Posterior vena cava (tissue), 2 donors: ENCODE results near the gene CPA2. TPM values are rescaled to one million over a fixed set of nuclear protein-coding genes. Genes with fewer than 3 reads are reported as not detected.
"Not testable (repeated sequence)": the region's sequence is repeated elsewhere in the genome, so short reads cannot be mapped to it uniquely, and the experiment has no call there.

ENCODE experiments used
- DNase-seq: peaks from one replicate; pipeline ENCODE4 v3.0.0-alpha.2; 2020; ENCODE audit warnings: low spot score
- intact Hi-C, 2 donors: fragments of 100-400 bp; cut with DNase I; formaldehyde crosslinking; loops; one replicate each; pipeline versions ENCODE4 v1.14.1 to v1.14.2; 2022 to 2023
- total RNA-seq, 2 donors: library from RNA; stranded (reverse); fragmentation: NEBNext Ultra II Directional; extraction: Animal tissue kit (Norgen Biotek cat#: 25700); gene quantifications; one replicate each; pipeline ENCODE4 v1.2.1, GENCODE V29; 2021
- donor health status: DM: yes; HTN: yes; CAD: no.
- donor health status: DM: yes; HTN: yes; CAD: no.

Gene CPA2
- total RNA-seq, 2 donors from 2014 or later, result 0.67 TPM; not detected in 1

DNA sequence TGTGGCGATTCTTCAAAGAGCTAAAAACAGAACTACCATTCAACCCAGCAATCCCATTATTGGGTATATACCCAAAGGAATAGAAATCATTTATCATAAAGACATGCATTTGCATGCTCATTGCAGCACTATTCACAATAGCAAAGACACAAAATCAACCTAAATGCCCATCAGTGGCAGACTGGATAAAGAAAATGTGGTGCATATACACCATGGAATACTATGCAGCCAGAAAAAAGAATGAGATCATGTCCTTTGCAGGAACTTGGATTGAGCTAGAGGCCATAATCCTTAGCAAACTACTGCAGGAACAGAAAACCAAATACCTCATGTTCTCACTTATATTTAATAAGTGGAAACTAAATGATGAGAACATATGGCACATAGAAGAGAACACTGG is 20.2 kb upstream of the CPA2 start:
- DNase-seq, intact Hi-C loops: not testable (repeated sequence)

DNA sequence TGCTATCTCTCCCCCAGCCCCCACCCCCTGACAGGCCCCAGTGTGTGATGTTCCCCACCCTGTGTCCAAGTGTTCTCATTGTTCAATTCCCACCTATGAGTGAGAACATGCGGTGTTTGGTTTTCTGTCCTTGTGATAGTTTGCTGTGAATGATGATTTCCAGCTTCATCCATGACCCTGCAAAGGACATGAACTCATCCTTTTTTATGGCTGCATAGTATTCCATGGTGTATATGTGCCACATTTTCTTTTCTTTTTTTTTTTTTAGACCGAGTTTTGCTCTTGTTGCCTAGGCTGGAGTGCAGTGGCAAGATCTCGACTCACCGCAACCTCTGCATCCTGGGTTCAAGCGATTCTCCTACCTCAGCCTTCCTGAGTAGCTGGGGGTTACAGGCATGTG is 17.8 kb upstream of the CPA2 start:
- intact Hi-C loops, DNase-seq: not testable (repeated sequence)

DNA sequence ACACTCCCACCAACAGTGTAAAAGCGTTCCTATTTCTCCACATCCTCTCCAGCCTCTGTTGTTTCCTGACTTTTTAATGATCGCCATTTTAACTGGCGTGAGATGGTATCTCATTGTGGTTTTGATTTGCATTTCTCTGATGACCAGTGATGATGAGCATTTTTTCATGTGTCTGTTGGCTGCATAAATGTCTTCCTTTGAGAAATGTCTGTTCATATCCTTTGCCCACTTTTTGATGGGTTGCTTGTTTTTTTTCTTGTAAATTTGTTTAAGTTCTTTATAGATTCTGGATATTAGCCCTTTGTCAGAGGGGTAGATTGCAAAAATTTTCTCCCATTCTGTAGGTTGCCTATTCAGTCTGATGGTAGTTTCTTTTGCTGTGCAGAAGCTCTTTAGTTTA is 17.0 kb upstream of the CPA2 start:
- intact Hi-C loops, DNase-seq: not testable (repeated sequence)

DNA sequence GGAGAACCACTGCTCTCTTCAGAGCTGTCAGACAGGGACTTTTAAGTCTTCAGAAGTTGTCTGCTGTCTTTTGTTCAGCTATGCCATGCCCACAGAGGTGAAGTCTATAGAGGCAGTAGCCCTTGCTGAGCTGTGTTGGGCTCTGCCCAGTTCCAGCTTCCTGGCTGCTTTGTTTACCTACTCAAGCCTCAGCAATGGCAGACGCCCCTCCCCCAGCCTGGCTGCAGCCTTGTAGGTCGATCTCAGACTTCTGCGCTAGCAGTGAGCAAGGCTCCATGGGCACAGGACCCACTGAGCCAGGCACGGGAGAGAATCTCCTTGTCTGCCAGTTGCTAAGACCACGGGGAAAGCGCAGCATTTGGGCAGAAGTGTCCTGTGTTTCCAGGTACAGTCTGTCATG is 12.1 kb upstream of the CPA2 start:
- no peak for DNase-seq
- intact Hi-C loops, result no loop called here

GRCh38 chr7:130256704-130257103 is 10.0 kb upstream of the CPA2 start:
- intact Hi-C loops, result no loop called here
- DNase-seq, result no peak

DNA sequence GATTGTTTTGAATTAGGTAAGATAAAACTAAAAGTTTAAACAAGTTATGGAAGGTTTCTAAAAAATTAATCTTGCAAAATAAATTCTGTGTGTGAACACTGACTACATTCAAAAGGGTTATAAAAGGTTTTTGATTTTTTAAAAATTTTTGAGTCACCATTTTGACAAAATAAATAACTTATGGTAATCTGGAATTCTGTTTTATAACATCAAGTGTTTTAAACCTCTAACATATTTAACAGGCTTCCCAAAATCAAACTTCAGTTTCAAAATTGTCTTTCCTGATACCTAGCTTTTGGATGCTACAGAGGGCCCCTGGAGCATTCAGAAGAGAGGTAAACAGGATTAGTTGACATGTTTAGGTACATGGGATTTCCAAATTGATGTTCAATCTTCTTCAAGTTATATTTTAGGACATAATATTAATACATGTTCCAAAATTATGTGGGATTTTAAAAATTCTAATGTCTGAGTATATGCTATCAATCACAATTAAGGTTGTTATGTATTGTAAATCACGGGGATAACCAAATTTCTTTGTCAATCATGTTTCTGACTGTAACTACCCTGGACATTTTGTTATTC is 8.1 kb upstream of the CPA2 start:
- DNase-seq, result no peak

DNA sequence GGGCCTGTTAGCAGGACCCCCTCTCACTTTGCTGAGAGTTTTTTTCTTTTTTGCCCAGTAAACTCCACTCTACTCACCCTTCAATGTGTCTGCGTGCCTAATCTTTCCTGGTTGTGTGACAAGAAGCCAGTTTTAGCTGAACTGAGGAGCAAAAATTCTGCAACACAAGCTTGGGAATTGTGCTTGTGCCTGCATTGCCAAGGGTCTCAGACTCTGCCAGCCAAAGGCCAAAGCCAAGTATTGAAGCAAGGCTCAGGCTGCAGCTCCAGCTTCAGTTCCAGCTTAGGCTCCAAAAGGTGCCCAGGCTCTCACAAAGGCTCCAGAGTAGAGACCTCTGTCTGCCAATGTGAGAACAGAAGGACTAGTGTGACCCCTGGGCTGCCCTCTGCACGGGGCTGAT is 4.2 kb upstream of the CPA2 start:
- no peak for DNase-seq
- intact Hi-C loops, result loop anchor here in 1 of 2 donors (5.0 kb wide), 1 partner anchor 315 kb away; no protein-coding TSS in a partner anchor

More for the DNA sequence above, 8.1 kb upstream of the CPA2 start:
- intact Hi-C loops, result loop anchor here in 1 of 2 donors (2.0 kb wide), 1 partner anchor 64 kb away; no protein-coding TSS in a partner anchor

DNA sequence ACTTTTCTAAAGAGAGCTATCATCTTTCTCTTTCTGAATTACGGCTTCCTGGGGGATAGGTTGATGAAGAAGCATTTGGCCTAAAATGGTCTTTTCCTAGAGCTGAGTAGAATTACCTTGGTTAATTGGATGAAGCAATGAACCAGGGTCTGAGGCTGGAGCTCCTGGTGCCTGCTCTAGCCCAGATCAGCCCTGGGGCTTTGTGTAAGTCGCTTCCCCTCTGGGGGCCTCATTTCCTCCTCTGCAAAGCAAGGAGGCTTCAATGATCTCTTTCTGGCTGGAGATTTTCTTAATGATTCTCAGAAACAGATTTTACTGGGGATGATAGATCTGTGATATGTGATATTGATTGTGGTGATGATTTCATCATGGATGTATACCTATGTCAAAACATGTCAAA is 3.5 kb upstream of the CPA2 start:
- DNase-seq, result no peak
- intact Hi-C loops, result loop anchor here in 1 of 2 donors (5.0 kb wide), 1 partner anchor 314 kb away; no protein-coding TSS in a partner anchor

GRCh38 chr7:130266961-130267321 is 278 bp downstream of the CPA2 start:
- DNase-seq, result no peak
- intact Hi-C loops, result no loop called here

DNA sequence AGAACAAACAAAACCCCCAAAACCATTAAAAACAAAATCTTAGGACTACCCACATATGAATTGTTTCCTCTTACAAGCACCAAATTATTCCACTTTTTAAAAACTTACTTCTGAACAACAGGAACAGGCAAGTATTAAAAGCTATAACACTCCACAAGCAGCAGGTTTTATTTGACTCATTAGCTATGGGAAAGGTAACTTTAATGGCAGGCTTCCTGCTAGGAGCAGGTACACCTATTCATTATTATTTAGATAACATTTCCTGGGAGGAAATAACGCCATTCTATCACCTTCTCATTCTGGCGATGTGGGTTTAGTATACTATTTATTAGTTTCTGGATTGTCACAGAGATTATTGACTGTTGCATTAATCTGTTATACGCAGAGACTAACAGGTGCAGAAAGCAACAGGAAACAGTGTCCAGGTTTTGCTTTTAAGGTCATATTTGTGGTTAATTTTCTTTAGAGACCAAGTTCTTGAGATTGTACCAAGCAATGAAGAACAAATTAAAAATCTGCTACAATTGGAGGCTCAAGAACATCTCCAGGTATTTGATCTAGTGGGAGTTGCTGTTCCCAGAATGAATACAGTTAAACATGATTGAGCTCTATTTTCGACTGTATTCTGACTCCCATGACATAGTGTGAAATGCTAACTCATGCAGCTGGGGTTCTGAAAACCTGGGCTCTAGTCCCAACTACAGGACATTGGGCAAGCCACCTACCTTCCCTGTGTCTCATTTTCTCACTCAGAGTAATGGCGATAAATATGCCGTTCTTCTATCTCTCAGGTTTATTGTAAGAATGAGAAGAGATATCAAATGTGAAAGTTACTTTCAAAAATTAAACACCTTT is 2.0 kb downstream of the CPA2 start:
- intact Hi-C loops, result no loop called here
- no peak for DNase-seq

GRCh38 chr7:130269318-130269694 is 2.6 kb downstream of the CPA2 start:
- intact Hi-C loops, result no loop called here

GRCh38 chr7:130270947-130271800 is 4.5 kb downstream of the CPA2 start:
- intact Hi-C loops, result loop anchor here in 1 of 2 donors (10.0 kb wide), 1 partner anchor 224 kb away; the partner anchor contains the start of gene MEST
- no peak for DNase-seq

More at GRCh38 chr7:130269318-130269694, 2.6 kb downstream of the CPA2 start:
- DNase-seq, result no peak

GRCh38 chr7:130272381-130273080 is 5.9 kb downstream of the CPA2 start:
- DNase-seq, result no peak
- intact Hi-C loops, result loop anchor here in 1 of 2 donors (10.0 kb wide), 1 partner anchor 222 kb away; the partner anchor contains the start of gene MEST

GRCh38 chr7:130273081-130273932 is 6.6 kb downstream of the CPA2 start:
- intact Hi-C loops, result loop anchor here in 1 of 2 donors (10.0 kb wide), 1 partner anchor 221 kb away; the partner anchor contains the start of gene MEST
- DNase-seq, result no peak

- intact Hi-C loops, result loop anchor here in 1 of 2 donors (10.0 kb wide), 1 partner anchor 221 kb away; the partner anchor contains the start of gene MEST
- no peak for DNase-seq
These were observed 7.2 kb downstream of the CPA2 start for GRCh38 chr7:130273933-130274255.

GRCh38 chr7:130274296-130274695 is 7.6 kb downstream of the CPA2 start:
- no peak for DNase-seq
- intact Hi-C loops, result loop anchor here in 1 of 2 donors (10.0 kb wide), 1 partner anchor 221 kb away; the partner anchor contains the start of gene MEST

- no peak for DNase-seq
- intact Hi-C loops, result loop anchor here in 1 of 2 donors (10.0 kb wide), 1 partner anchor 220 kb away; the partner anchor contains the start of gene MEST
These were observed 8.4 kb downstream of the CPA2 start for GRCh38 chr7:130274983-130275591.
